Measurements from ENCODE around the gene PI4K2A.

PI4K2A gene

DNA sequence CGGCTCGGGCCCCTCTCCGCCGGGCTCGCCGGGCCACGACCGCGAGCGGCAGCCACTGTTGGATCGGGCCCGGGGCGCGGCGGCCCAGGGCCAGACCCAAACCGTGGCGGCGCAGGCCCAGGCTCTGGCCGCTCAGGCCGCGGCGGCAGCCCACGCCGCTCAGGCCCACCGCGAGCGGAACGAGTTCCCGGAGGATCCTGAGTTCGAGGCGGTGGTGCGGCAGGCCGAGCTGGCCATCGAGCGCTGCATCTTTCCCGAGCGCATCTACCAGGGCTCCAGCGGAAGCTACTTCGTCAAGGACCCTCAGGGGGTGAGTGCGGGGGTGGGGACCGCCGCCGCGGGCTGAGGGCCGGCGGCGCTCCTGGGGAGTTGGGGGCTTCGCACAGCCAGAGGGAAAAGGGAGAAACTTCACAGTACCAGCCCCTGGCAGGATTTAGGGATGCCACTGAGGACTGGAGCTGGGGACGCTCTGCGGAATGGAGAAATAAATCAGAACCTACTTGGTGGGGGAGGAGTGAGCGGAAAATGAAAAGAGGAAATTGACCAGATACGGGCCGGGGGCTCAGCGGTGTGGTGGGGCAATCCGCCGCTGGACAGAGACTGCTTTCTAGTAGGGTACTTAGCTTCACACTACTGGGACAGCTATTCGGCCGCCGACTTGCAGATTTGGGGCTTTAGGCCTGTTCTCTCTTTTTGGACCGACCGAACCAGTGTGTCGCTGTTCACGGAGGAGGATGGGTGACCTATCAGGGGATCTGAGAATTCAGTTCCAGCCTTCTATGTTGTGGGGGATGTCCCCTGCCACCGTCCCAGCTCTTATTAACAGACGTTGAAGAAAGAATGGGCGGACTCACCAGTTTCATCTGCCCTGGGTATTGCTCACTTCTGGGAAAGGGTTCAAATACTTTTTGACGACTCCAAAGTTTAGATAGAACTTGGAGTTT is 669 bp downstream of the PI4K2A start (continued):
- TF ChIP-seq ZNF776 (tag by site-specific recombination; IDR thresholded peaks at IDR 0.05; ENCODE audit: borderline replicate concordance) (no peak), TCF7L2 (IDR thresholded peaks at IDR 0.05; ENCODE audit: borderline replicate concordance, low read depth, low read length) (no peak), BCL11A (tag by site-specific recombination; IDR thresholded peaks at IDR 0.05; ENCODE audit: low read depth) (no peak), ZNF488 (tag by site-specific recombination; IDR thresholded peaks at IDR 0.05) (no peak), ZNF157 (tag by site-specific recombination; IDR thresholded peaks at IDR 0.05) (no peak), ZNF23 (tag by site-specific recombination; IDR thresholded peaks at IDR 0.05; ENCODE audit: borderline replicate concordance) (no peak), CTCF (tag by site-specific recombination; IDR thresholded peaks at IDR 0.05) (no peak), GLIS2 (tag by site-specific recombination; IDR thresholded peaks at IDR 0.05) (peak; percentile 76), ZNF132 (tag by site-specific recombination; IDR thresholded peaks at IDR 0.05; ENCODE audit: borderline replicate concordance) (no peak), ZEB2 (tag by site-specific recombination; IDR thresholded peaks at IDR 0.05) (no peak), ZBTB7A (tag by site-specific recombination; IDR thresholded peaks at IDR 0.05; ENCODE audit: low read depth) (no peak), KLF10 (tag by site-specific recombination; IDR thresholded peaks at IDR 0.05) (no peak), KLF8 (tag by site-specific recombination; IDR thresholded peaks at IDR 0.05) (no peak), ZNF624 (tag by site-specific recombination; IDR thresholded peaks at IDR 0.05) (no peak), SP2 (tag by site-specific recombination; IDR thresholded peaks at IDR 0.05) (peak; percentile 38; the same call in 1 of the 2 replicates), ZNF354C (tag by site-specific recombination; IDR thresholded peaks at IDR 0.05; ENCODE audit: borderline replicate concordance, low read depth) (no peak), ZNF596 (tag by site-specific recombination; IDR thresholded peaks at IDR 0.05) (peak; percentile 33; the same call in 1 of the 2 replicates), KLF17 (tag by site-specific recombination; IDR thresholded peaks at IDR 0.05) (no peak), OVOL3 (tag by site-specific recombination; IDR thresholded peaks at IDR 0.05) (no peak)
- TF ChIP-seq, protein P1, sequence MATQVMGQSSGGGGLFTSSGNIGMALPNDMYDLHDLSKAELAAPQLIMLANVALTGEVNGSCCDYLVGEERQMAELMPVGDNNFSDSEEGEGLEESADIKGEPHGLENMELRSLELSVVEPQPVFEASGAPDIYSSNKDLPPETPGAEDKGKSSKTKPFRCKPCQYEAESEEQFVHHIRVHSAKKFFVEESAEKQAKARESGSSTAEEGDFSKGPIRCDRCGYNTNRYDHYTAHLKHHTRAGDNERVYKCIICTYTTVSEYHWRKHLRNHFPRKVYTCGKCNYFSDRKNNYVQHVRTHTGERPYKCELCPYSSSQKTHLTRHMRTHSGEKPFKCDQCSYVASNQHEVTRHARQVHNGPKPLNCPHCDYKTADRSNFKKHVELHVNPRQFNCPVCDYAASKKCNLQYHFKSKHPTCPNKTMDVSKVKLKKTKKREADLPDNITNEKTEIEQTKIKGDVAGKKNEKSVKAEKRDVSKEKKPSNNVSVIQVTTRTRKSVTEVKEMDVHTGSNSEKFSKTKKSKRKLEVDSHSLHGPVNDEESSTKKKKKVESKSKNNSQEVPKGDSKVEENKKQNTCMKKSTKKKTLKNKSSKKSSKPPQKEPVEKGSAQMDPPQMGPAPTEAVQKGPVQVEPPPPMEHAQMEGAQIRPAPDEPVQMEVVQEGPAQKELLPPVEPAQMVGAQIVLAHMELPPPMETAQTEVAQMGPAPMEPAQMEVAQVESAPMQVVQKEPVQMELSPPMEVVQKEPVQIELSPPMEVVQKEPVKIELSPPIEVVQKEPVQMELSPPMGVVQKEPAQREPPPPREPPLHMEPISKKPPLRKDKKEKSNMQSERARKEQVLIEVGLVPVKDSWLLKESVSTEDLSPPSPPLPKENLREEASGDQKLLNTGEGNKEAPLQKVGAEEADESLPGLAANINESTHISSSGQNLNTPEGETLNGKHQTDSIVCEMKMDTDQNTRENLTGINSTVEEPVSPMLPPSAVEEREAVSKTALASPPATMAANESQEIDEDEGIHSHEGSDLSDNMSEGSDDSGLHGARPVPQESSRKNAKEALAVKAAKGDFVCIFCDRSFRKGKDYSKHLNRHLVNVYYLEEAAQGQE (tag by site-specific recombination; IDR thresholded peaks at IDR 0.05): peak; percentile 90
- TF ChIP-seq, protein P2, sequence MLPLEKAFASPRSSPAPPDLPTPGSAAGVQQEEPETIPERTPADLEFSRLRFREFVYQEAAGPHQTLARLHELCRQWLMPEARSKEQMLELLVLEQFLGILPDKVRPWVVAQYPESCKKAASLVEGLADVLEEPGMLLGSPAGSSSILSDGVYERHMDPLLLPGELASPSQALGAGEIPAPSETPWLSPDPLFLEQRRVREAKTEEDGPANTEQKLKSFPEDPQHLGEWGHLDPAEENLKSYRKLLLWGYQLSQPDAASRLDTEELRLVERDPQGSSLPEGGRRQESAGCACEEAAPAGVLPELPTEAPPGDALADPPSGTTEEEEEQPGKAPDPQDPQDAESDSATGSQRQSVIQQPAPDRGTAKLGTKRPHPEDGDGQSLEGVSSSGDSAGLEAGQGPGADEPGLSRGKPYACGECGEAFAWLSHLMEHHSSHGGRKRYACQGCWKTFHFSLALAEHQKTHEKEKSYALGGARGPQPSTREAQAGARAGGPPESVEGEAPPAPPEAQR (tag by site-specific recombination; IDR thresholded peaks at IDR 0.05): no peak
- TF ChIP-seq, protein P3, sequence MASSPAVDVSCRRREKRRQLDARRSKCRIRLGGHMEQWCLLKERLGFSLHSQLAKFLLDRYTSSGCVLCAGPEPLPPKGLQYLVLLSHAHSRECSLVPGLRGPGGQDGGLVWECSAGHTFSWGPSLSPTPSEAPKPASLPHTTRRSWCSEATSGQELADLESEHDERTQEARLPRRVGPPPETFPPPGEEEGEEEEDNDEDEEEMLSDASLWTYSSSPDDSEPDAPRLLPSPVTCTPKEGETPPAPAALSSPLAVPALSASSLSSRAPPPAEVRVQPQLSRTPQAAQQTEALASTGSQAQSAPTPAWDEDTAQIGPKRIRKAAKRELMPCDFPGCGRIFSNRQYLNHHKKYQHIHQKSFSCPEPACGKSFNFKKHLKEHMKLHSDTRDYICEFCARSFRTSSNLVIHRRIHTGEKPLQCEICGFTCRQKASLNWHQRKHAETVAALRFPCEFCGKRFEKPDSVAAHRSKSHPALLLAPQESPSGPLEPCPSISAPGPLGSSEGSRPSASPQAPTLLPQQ (tag by site-specific recombination; IDR thresholded peaks at IDR 0.05): peak; percentile 44; the same call in 1 of the 2 replicates
- TF ChIP-seq, protein P4, sequence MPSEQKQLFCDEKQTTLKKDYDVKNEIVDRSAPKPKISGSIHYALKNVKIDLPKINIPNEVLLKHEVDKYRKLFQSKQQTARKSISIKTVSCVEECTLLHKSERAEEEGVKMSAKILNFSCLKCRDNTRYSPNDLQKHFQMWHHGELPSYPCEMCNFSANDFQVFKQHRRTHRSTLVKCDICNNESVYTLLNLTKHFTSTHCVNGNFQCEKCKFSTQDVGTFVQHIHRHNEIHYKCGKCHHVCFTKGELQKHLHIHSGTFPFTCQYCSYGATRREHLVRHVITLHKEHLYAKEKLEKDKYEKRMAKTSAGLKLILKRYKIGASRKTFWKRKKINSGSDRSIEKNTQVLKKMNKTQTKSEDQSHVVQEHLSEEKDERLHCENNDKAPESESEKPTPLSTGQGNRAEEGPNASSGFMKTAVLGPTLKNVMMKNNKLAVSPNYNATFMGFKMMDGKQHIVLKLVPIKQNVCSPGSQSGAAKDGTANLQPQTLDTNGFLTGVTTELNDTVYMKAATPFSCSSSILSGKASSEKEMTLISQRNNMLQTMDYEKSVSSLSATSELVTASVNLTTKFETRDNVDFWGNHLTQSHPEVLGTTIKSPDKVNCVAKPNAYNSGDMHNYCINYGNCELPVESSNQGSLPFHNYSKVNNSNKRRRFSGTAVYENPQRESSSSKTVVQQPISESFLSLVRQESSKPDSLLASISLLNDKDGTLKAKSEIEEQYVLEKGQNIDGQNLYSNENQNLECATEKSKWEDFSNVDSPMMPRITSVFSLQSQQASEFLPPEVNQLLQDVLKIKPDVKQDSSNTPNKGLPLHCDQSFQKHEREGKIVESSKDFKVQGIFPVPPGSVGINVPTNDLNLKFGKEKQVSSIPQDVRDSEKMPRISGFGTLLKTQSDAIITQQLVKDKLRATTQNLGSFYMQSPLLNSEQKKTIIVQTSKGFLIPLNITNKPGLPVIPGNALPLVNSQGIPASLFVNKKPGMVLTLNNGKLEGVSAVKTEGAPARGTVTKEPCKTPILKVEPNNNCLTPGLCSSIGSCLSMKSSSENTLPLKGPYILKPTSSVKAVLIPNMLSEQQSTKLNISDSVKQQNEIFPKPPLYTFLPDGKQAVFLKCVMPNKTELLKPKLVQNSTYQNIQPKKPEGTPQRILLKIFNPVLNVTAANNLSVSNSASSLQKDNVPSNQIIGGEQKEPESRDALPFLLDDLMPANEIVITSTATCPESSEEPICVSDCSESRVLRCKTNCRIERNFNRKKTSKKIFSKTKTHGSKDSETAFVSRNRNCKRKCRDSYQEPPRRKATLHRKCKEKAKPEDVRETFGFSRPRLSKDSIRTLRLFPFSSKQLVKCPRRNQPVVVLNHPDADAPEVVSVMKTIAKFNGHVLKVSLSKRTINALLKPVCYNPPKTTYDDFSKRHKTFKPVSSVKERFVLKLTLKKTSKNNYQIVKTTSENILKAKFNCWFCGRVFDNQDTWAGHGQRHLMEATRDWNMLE (tag by site-specific recombination; conservative IDR thresholded peaks at IDR 0.05; ENCODE audit: low read depth): no peak
